Measurements from ENCODE around the gene SC5D. TPM values are rescaled to one million over a fixed set of nuclear protein-coding genes. Genes with fewer than 3 reads are reported as not detected.

SC5D gene
- total RNA-seq, 1 donor from 2014 or later: 18.7 TPM

GRCh38 chr11:121299417-121299816, 6.8 kb downstream of the SC5D start:
- Histone ChIP-seq H3K27ac (replicated peaks) (no peak overlapping the region), H3K9me3 (replicated peaks) (no peaks in the 10 kb centered on the region), H3K36me3 (peaks cover 10% of the 10 kb centered on the region), H3K4me3 (no peak overlapping the region), H3K4me1 (peaks cover 20% of the 10 kb centered on the region), H3K27me3 (ENCODE audit: low read depth) (no peaks in the 10 kb centered on the region)
- no peak for DNase-seq
- no peak for TF ChIP-seq CTCF (IDR thresholded peaks at IDR 0.05; ENCODE audit: borderline replicate concordance)
- intact Hi-C loops (cut with micrococcal nuclease): no loop called here

GRCh38 chr11:121300313-121300971, 7.9 kb downstream of the SC5D start:
- no peak for TF ChIP-seq CTCF (IDR thresholded peaks at IDR 0.05; ENCODE audit: borderline replicate concordance)
- Histone ChIP-seq H3K27me3 (ENCODE audit: low read depth) (no peaks in the 10 kb centered on the region), H3K4me1 (peaks cover 20% of the 10 kb centered on the region), H3K36me3 (peaks cover 20% of the 10 kb centered on the region), H3K9me3 (replicated peaks) (no peaks in the 10 kb centered on the region), H3K27ac (replicated peaks) (peak overlapping the region; percentile 70), H3K4me3 (no peak overlapping the region)
- no peak for DNase-seq
- intact Hi-C loops (cut with micrococcal nuclease): no loop called here

GRCh38 chr11:121300972-121301699, 8.6 kb downstream of the SC5D start:
- intact Hi-C loops (cut with micrococcal nuclease): no loop called here
- TF ChIP-seq CTCF (IDR thresholded peaks at IDR 0.05; ENCODE audit: borderline replicate concordance): no peak
- DNase-seq: no peak
- Histone ChIP-seq H3K4me3 (no peak overlapping the region), H3K27me3 (ENCODE audit: low read depth) (no peaks in the 10 kb centered on the region), H3K36me3 (peaks cover 26% of the 10 kb centered on the region), H3K27ac (replicated peaks) (peak overlapping the region; percentile 70), H3K4me1 (peaks cover 20% of the 10 kb centered on the region), H3K9me3 (replicated peaks) (no peaks in the 10 kb centered on the region)

GRCh38 chr11:121304759-121305158, 12.2 kb downstream of the SC5D start:
- Histone ChIP-seq H3K4me1 (peaks cover 17% of the 10 kb centered on the region), H3K27ac (replicated peaks) (no peak overlapping the region), H3K36me3 (peaks cover 56% of the 10 kb centered on the region), H3K9me3 (replicated peaks) (no peaks in the 10 kb centered on the region), H3K27me3 (ENCODE audit: low read depth) (no peaks in the 10 kb centered on the region), H3K4me3 (no peak overlapping the region)
- TF ChIP-seq CTCF (IDR thresholded peaks at IDR 0.05; ENCODE audit: borderline replicate concordance): no peak
- intact Hi-C loops (cut with micrococcal nuclease): no loop called here
- no peak for DNase-seq

GRCh38 chr11:121308816-121309215, 16.2 kb downstream of the SC5D start:
- H3K27me3 ChIP-seq (ENCODE audit: low read depth): no peaks in the 10 kb centered on the region
- H3K27ac ChIP-seq (replicated peaks): no peak overlapping the region
- peaks cover 53% of the 10 kb centered on the region for H3K36me3 ChIP-seq
- DNase-seq: no peak
- no peaks in the 10 kb centered on the region for H3K4me1 ChIP-seq
- no peak overlapping the region for H3K4me3 ChIP-seq
- intact Hi-C loops (cut with micrococcal nuclease): no loop called here
- no peaks in the 10 kb centered on the region for H3K9me3 ChIP-seq (replicated peaks)
- TF ChIP-seq CTCF (IDR thresholded peaks at IDR 0.05; ENCODE audit: borderline replicate concordance): no peak

Measured in left ventricle myocardium inferior (tissue), 1 donor.